Measurements from ENCODE around the gene GAST.

GAST gene

DNA sequence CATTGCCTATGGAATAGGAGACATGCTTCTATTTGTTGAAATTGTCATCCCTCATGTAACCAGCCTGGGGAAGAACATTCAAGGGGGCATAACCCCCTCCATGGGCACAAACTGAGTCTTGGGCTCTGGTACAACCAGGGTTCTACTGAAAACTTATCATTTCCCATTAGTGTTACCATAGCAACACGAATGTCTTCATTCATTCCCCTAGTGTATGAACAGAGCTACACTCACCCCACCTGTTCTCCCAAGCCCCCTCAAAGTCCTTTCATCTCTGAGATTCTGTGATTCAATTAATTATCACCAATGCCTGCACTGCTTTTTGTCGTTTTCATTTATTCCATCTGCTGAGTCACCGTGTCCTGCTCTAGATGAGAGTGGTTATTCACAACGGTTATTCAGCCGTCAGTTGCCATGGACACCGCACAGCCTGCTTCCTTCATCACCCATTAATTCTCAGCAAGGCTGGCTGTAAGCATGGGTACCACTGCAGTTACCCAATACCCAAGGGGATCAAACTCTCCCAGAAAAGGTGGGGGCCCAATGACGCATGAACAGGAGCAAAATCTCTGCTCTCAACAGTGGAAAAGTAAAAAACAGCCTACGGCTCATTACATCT lies 1.6 kb upstream of the GAST start:
- DNase-seq (ENCODE audit: low read depth): no peak

DNA sequence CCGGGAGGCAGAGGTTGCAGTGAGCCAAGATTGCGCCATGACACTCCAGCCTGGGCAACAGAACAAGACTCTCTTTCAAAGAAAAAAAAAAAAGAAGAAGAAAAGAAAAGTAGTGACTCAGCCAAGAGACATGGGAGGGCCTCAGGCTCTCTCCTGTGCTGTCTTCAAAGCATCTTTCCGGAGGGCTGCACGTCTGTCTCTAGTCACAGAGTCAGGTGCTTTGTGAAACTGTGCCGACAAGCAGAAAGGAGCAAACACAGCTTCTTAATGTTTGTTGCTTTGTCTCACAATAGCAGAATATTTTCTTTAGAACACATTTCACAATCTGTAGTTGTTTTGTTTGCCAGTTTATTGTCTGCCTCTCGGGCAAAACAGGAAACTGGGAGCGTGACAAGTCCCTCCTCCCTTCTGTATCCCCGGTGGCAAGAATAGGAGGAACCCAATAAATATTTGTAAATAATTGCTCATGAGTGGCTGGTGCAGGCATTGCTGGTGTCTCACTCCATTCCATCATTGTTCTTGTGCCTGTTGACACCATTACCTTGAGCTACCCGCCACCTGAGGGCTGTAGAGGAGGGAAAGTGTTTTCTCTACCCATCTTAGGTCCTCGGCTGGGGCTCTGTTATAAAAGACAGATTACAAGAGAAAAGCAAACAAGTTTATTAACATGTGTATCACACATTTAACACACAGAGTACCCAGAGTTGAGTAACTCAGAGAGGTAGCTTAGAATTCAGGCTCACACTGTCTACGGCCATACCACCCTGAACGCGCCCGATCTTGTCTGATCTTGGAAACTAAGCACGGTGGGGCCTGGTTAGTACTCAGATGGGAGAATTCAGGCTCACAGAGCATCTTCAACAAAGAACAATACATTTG lies 5.5 kb downstream of the GAST start:
- DNase-seq (ENCODE audit: low read depth): no peak

DNA sequence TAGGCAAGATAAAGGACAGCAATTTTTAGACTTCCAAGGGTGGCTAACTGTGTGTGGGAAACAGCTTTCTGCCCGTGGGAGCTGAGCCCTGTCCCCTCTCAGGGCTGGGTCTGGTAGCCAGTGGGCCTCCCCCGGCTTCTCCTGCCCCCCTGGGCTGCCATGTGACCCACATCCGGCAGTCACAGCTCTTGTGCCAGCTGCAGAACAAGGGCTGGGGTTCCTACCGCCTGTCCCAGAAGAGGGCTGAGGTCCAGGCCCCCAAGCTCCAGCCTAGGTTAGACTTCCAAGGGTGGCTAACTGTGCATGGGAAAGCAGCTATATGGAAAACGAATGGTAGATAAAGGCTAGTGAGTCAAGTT lies 6.1 kb downstream of the GAST start:
- no peak for DNase-seq (ENCODE audit: low read depth)

DNA sequence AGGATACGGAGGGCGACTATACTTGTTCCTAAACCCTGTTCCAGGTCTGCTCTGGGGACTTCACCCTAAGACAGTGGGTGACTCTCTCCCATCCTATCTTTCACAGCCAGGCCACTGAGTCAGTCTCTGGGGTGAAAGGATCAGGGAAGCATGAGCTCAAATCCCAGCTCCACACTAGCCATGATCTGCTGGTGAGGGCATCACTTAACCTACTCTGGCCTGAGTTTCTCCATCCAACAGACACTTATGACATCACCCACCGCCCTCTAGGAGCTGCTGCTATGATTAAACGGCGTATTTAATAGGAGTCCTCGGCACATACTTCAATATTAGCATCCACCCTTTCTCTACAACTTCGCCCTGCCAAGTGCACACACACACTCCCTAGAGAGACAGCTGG lies 10.1 kb downstream of the GAST start:
- no peak for DNase-seq (ENCODE audit: low read depth)

DNA sequence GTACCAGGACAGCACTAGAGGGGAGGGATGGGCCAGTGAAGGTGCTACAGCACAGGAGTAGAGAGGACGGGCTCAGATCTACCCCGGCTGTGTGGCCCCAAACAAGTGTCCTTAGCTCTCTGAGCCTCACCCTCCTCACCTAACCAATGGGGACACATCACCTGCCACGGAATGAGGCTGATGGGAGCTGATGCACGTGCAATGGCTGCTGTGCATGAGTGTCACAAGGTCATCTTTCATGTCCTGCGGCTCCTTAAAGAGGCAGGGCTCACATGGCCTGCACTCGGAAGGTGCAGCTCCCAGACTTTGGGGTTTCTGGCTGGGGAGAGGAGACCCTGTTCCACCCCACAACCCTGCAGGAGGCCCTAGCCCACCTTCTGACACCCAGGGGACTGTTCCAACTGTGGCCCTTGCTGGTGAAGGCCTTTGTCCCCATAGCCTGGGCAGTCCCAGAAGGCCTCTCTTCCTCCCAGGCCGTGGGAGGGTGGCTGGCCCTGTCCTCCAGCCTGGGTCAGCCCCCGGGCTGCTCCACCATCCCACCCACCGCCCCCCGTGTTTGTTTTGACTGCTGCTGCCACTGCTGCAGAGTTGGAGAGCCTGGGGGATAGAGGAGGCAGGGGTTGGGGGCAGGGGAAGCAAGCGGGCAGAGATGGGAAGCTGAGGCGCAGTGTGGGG lies 11.8 kb downstream of the GAST start:
- DNase-seq (ENCODE audit: low read depth): no peak

DNA sequence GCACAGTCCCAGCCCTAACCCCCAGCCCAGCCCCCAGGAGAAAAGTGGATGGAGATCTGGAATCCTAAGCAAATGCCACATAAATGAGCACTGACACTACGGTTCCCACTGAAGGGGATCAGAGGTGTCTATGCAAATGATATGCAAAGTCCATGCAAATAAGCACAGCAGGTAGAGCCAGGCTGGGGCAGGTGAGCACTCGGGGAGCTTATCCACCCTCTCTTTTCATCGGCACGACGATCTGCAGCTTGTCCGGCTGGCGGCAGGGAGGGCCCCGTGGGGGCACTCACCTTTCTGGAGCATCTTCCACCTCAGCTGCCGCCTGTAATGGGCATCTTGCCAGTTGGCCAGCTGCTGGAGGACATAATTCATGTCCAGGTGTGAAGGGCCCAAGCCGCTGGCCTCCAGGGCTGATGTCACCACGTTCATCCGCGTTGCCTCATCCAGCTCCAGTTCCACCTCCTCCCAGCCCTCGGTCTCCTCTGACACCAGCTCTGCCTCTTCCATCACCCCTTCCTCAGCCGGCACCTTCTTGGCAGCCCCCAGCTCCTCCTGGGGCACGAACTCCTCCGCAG lies 12.4 kb downstream of the GAST start:
- DNase-seq (ENCODE audit: low read depth): no peak

DNA sequence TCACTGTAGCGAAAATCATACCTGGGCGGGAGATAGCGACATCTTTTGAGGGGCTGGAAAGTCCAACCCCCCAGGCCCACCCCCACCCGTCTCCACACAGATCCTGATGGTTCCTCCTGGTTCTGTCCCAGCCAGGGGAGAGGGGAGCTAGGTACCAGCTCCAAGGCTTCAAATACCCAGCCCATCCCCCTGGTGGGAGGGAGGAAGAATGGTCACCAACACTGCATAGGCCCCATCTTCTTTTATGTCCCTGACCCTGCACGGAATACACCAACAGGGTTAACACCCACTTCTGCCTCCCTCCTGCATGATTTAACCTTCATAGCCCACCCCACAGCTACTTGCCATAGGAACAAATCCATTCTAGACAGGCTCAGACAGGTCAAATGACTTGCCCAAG lies 13.0 kb downstream of the GAST start:
- no peak for DNase-seq (ENCODE audit: low read depth)

DNA sequence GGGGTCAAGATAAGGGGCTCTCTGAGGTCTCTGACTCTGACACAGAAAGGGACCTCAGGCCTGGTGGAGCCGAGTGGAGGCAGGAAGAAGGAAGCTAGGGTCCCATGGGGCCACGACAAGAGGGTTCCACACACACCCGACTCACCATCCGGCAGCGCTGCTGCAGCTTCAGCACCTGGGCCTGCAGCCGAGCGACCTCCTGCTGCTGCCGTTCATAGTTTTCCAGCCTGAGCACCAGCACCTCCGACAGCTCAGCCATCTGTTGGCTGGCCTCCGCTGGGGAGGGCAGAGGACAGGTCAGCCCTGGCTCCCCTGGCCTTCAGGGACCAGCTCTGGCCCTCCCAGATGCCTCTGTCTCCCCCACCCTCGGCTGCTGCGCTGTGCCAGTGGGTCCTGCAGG lies 15.9 kb downstream of the GAST start:
- DNase-seq (ENCODE audit: low read depth): no peak

DNA sequence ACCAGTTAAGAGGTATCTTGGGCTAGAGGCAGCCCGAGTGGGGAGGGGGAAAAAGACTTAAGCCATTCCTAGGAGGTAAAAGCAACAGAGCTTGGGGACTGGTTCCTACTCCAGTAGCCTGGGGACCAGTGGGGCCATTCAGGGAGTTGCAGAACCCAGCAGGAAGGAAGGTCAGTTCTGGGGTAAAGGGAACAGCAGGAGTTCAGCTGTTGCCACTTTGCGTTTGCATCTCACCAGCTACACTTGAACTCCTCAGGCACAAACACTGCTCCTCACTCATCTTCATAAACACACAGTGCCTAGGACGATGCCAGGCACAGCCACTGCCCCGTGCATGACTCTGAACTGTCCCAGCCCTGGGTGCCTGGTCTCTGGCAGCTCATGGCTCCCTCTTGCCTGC lies 18.3 kb downstream of the GAST start:
- DNase-seq (ENCODE audit: low read depth): no peak

DNA sequence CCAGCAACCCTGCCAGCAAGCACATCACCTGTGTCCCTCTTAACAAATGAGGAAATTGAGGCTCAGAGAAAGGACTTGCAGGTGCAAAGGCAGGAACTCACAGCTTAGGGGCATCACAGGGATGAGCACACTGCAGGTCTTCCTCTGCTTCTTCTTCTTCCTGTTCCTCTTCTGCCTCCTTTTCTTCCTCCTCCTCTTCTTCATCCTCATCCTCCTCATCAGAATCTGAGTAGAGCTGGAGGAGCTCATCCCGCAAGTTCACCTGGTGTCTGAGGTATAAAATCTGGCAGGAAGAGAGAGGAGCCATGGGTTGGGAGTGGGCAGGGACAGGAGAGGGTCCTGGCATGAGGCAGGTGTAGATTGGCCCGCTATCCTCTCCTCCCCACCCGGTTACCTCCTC lies 19.7 kb downstream of the GAST start:
- DNase-seq (ENCODE audit: low read depth): no peak

DNA sequence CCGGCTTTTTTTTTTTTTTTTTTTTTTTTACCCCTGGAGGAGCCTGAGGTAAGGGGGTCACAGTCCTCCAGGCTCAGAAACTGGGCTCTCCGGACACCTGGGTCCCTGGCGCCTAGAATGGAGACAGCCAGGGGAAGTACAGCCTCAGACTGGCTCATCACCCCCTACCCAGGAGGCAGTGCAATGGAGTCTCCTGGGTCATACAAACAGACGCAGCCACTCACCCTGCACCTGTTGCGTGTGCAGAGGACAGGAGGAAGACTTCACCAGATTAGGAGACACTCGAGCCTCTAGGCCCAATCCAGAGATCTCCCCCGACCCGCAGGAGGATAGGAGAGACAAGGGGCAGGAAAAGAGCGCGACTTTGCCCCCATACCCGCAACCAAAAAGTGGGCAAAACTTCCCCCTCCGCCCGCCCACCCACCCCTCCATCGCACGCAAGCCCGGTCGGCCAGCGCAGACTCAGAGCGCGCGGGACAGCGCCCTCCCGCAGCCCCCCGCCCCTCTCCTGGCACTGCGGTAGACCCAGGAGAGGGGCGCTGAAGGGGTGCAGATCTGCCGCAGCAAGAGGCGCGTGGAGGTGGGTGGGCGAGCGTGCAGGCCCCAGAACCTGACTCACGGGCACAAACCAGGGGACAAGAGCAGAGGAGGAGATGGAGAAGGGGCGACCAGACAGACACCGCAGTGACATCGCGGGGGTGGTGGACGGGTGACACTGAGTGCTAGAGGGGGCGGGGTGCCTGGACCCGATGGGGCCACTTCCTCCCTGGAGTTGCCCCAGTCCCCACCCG lies 21.4 kb downstream of the GAST start:
- no peak for DNase-seq (ENCODE audit: low read depth)

DNA sequence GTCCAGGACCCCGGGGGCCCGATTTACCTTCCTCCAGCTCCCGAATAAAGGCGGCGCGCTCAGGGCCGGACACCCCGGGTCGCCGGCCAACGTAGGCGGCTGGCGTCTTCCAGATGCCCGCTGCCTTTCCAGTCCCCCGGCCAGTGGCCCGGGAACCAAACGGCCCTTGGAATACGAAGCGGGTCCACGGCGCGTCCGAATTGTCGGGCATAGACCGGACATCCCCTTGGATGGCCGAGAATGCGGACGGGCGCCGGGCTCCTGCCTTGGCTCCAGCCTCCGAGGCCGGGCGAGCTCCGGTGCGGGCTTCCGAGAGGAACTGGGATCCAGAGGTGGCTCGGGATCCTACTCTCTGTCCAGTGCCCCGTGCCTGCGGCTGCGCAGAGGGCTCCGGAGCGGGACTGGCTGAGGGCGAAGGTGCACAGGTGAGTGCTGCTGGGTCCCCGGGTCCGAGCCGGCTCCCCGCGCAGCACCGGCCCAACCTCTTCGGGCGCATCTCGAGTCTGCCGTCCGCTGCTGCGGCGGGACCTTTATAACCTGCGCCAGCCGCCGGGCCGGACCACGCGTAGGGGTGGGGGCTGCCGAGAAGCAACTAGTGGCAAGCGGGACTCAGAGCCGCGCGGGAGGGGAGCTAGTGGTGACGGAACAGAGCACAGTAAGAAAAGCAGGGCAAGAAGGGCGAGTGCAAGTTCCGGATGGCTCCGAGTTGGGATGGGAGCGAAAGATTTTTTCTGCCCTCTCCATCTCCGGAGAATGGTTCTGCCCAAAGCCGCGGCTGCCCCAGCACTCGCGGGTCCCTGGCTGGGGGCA lies 22.2 kb downstream of the GAST start, which contains the start of gene HAP1:
Gene HAP1, minus strand, starts transcription at position 505 of the 810 bp plus-strand sequence. Its CDS starts 9 bp downstream, at position 496.
- DNase-seq (ENCODE audit: low read depth): no peak

DNA sequence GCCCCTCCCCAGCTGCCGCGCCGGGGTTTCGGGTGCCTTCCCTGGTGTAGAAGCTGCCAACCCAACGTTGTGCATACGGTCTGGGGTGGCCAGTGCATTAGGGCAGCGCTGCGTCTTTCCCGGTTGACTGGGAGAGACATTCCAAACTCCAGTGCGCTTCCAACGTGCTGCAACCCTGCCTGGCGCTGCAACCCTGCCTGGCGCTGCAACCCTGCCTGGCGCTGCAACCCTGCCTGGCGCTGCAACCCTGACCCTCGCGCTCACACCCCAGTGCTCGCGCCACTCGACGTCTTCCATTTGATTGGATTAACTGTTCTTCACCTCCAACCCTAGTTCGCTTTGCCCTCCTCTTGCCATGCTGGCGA lies 22.8 kb downstream of the GAST start:
- DNase-seq (ENCODE audit: low read depth): no peak

DNA sequence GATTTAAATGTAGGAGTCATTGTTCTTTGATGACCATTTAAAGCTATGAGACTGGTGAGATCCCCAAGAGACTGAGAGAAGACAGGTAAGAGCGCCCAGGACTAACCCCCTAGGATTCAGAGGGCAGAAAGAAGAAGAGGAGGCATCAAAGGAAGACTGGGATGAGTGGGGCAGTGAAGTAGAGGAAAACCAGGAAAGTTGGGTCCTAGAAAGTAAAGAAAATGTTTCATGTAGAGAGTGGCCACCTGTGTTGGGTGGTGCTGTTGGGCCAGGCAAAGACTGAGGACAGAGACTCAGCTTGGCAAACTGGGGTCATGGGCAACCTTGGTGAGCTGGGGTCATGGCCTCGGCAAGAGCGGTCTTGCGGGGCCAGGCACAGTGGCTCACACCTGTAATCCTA lies 23.6 kb downstream of the GAST start:
- no peak for DNase-seq (ENCODE audit: low read depth)

DNA sequence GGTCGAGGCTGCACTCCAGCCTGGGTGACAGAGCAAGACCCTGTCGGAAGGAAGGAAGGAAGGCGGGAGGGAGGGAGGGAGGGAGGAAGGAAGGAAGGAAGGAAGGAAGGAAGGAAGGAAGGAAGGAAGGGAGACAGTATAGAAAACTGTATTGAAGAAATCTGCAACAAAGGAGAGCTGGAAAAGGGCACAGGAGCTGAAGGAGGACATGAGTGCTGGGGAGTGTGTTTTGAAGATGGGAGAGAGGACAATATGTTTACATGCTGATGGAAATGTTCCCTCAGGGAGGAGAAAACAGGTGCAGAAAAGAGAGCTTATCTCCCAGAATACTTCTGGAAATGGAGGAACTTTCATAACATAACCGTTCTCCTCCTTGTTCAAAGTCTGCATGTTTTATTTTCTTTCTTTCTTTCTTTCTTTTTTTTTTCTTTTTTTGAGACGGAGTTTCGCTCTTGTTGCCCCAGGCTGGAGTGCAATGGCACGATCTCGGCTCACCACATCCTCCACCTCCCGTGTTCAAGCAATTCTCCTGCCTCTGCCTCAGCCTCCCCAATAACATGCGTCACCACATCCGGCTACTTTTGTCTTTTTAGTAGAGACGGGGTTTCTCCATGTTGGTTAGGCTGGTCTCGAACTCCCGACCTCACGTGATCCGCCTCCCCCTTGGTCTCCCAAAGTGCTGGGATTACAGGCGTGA lies 25.0 kb downstream of the GAST start:
- no peak for DNase-seq (ENCODE audit: low read depth)

DNA sequence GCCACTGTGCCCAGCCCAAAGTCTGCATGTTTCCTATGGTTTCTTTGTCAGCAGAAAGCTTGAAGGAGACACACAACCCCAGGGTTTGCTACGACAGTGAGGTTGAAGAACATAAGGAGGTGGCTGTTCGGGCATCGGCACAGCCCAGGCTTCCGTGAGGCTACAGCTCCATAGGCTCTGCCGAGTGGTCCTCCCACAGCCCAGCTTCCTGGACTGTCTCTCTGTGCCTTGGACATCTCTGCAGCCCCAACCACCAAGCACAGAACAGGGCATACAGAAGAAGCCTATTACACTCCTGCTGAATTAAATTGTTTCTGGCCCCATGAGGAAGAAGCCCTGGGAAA lies 25.5 kb downstream of the GAST start:
- DNase-seq (ENCODE audit: low read depth): no peak

DNA sequence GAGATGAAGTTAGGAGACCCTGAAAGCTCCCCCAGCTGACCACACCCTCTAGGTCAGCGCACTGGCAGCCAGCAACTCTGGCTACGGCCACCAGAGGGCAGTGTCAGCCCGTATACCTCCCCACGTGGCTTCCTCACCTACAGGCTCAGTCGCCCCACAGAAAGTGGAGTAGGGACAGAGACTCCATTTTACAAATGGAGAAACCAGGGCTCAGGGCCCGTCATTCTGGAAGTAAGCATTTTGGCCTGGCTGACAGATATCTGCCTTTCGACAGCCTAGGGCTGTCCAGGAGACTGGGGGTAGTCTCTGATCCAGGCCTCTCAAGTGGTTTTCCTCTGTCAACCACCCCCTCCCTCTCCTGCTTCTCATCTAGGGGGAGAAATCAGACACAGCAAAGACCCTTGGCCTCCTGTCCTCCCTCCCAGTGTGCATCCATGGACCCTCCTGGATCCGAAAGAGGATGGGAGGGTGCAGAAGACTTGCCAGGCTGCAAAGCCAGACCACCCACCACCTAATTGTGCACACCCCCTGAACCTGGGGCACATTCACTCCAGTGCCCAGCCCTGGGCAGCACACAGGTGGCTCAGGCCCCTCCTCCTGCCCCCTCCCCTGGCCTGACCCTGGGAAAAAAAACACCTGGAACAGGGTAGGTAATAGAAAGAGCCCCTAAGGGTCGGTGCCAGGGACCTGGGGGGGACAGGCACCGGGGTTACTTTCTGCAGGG lies 26.1 kb downstream of the GAST start:
- peak; percentile 70 for DNase-seq (ENCODE audit: low read depth)

DNA sequence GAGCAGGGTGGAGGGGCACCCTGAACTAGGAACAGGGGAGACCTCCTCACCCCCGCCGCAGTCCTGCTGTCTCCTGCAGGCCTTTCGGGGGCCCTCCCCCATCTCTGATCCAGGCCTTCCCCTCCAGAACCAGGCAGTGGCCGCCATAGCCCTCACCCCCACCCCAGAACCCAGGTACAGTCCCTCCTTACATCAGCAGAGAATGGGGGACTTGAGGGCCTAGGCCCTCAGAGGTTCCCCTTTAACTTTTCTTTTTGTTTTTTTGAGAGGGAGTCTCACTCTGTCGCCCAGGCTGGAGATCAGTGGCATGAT lies 26.6 kb downstream of the GAST start:
- DNase-seq (ENCODE audit: low read depth): no peak

DNA sequence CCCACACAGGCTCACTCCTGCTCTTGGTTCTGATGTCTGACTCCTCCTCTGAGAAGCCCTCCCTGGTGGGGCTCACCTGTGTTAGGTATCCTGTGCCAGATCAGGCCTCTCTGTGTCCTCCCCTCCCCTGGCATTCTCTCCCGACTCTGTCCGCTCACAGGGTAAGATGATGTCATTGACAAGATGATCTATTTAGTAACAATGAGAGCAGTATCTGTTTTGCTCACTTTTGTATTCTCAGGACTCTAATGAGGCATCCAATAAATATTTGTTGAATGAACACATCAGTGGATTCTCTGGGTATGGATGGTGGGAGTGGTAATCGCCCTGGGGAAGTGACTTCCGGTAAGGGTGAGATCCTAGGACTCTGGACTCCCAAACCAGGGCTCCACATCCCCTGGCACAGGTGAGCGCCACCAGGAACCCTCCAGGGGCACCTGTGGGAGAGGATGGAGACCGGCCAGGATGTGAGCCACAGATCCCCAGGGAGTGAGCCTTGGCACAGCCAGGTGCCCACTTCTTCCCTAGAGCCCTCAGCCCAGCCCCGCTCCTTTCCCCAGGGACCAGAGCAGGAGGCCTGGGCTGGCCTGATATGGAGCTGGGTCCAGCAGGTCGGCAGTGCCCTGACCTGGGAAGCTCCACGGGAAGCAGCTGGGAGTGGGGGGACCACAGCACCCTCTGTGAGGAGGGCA lies 27.7 kb downstream of the GAST start:
- no peak for DNase-seq (ENCODE audit: low read depth)

DNA sequence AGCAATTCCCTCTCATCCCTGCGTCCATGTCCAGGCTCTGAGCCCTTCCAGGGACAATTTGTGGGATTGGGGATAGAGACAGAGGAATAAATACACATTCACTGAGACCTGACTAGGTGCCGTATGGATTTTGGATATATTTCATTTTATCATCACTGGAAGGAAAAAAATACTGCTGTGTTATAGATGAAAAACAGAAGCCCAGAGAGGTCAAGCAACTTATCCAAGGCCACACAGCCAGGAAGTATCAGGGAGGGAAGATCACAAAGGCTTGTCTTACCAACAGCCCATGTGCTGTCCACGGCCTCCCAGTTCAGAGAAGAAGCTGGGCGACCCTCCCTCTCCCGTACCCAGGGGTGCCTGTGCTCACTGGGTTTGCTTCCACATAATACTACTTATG lies 28.4 kb downstream of the GAST start:
- no peak for DNase-seq (ENCODE audit: low read depth)
